Kasumi-1 (cell line): Measurements from ENCODE around the gene ORAI3.

Experiments
- DNase-seq, 2 experiments: peaks; one replicate each; lab custom pipeline; 2025; lab: John Stamatoyannopoulos, UW

ORAI3 gene

DNA sequence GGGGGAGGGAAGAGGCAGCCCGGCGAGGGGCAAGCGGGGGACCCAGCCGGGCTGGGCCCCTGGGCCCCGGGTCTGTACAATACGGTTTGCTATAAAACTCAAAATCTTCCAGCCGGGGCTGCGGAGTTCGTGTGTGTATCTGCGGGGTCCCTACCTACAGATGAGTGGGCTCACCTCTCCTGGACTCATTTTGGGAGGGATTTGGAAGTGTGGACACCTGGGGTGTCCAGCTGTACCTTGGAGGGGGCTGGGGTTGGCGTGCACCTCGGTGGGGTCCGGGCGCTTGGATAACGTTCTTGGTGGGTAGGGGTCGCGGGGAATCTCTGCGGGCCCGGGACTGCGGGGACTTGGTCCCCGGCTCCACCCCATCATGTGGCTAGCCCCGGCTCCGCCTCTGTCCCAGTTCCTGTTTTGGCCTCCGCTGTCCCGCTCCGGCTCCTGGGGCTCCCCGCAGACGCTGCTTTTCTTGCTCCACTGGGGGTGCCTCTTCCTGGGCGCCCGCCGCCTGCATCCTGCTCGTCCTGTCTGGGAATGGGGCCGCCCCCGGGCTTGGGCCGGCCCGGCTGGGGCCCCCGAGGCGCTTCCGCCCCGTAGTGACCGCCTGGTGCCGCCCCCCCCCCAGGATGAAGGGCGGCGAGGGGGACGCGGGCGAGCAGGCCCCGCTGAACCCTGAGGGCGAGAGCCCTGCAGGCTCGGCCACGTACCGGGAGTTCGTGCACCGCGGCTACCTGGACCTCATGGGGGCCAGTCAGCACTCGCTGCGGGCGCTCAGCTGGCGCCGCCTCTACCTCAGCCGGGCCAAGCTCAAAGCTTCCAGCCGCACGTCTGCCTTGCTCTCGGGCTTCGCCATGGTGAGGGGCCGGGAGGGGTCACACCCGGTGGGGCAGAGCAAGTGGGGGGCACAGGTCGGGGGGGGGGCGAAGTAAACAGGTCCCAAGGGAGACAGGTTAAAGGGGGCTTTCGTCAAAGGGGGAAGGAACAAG is at the start of gene ORAI3:
Gene ORAI3, plus strand, starts transcription at position 402 of the 983 bp plus-strand sequence. Its CDS starts 222 bp downstream, at position 624.
- DNase-seq = peak; percentile 73

DNA sequence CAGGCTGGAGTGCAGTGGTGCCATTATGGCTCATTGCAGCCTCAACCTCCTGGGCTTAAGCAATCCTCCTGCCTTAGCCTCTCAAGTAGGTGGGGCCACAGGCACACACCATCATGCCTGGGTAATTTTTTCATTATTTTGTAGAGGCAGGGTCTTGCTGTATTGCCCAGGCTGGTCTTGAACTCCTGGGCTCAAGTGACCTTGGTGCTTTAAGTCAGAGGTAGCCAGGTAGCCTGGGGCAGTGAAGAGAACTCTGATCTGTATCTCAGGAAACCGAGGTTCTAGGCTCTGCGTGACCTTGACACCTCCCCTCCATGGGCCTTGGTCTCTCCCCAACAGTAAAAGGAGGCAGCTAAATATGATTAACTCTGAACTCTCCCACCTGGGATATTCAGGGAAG is 49.1 kb upstream of the ORAI3 start:
- no peak for DNase-seq

DNA sequence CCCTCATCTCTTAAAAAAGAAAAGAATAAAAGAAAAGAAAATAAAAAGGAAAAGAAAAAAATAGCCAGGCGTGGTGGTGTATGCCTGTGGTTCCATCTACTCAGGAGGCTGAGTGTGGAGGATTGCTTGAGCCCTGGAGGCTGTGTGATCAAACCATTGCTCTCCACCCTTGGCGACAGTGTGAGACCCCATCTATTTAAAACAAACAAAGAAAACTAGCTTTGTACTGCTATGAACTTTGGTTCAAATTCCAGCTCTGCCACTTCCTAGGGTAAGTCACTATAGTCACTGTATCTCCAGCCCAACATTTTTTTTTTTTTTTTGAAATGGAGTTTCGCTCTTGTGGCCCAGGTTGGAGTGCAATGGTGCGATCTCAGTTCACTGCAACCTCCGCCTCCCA is 48.3 kb upstream of the ORAI3 start:
- DNase-seq = no peak

DNA sequence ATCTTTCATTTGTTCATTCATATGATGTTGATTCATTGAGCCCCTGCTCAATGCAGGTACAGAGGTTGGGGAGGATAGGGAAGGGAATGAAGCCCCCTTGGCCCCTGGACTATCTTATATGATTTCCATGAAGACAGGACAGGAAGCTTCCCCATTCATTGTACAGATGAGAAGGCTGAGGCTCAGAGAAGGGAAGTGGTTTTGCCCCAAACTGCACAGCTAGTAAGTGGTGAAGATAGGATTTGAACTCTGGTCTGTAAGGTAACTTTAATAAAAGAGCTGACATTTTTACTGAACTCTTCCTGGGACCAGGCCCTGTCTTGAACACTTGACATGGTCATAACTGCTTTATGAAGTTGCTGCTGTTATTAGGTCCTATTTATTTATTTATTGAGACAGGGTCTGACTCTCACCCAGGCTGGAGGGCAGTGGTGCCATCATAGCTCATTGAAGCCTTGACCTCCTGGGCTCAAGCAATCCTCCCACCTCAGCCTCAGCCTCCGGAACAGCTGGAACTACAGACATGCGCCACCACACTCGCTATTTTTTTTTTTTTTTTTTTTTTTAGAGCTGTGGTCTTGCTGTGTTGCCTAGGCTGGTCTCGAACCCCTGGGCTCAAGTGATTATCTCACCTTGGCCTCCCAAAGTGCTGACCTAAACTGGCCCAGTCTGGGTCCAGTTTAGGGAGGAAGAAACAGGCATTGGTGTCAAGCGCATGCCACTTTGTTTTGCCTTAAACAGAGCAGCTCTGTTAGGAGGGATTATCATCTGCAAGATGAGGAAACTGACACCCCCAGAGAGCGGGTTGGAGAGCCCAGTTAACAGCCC is 47.5 kb upstream of the ORAI3 start:
- DNase-seq = peak in 1 of 2 experiments; percentile 6

DNA sequence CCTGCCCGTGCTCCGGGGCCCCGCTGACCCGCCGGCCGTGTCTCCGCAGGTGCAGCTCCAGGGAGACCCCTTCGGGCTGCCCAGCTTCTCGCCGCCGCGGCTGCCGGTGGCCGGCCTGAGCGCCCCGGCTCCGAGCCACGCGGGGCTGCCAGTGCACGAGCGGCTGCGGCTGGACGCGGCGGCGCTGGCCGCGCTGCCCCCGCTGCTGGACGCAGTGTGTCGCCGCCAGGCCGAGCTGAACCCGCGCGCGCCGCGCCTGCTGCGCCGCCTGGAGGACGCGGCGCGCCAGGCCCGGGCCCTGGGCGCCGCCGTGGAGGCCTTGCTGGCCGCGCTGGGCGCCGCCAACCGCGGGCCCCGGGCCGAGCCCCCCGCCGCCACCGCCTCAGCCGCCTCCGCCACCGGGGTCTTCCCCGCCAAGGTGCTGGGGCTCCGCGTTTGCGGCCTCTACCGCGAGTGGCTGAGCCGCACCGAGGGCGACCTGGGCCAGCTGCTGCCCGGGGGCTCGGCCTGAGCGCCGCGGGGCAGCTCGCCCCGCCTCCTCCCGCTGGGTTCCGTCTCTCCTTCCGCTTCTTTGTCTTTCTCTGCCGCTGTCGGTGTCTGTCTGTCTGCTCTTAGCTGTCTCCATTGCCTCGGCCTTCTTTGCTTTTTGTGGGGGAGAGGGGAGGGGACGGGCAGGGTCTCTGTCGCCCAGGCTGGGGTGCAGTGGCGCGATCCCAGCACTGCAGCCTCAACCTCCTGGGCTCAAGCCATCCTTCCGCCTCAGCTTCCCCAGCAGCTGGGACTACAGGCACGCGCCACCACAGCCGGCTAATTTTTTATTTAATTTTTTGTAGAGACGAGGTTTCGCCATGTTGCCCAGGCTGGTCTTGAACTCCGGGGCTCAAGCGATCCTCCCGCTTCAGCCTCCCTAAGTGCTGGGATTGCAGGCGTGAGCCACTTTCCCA is 46.6 kb upstream of the ORAI3 start:
- DNase-seq = peak; percentile 33 to 44

DNA sequence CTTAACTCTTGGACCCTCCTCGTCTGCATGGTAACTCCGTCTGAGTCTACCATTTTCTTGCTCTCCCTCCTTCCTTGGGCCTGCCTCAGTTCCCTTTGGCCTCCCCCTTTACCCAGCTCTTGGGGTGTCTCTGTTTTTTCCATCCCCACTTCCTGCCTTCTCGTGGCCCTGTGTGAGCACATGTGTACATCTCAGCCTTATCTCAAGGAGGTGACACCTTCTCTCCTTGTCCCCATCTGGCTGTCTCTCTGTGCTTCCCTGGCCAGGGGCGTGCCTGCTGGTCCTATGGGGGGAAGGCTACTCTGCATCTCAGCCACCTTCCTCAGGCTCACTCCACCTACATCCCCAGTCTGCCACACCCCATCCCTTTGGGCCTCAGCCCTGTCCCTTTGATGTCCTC is 45.9 kb upstream of the ORAI3 start:
- DNase-seq = peak; percentile 35 to 39

DNA sequence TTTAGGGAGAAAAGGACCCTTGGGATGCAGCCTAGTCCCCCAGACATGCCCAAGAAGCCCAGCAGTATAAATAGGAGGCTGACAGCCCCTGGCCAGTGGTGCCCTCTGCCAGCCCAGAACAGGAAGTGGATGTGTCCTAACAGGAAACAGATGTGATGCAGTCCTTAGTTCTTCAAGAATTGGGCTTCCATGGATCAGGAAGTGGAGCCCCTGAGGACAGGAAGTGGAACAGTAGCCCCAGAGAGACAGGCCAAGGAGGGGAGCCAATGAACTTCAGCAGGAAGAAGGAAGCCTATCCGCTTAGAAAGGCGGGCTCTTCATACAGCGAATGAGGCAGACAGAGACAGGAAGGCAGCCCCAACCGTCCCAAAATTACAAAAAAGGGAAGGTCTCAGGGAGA is 45.3 kb upstream of the ORAI3 start:
- DNase-seq = peak; percentile 96 to 97

DNA sequence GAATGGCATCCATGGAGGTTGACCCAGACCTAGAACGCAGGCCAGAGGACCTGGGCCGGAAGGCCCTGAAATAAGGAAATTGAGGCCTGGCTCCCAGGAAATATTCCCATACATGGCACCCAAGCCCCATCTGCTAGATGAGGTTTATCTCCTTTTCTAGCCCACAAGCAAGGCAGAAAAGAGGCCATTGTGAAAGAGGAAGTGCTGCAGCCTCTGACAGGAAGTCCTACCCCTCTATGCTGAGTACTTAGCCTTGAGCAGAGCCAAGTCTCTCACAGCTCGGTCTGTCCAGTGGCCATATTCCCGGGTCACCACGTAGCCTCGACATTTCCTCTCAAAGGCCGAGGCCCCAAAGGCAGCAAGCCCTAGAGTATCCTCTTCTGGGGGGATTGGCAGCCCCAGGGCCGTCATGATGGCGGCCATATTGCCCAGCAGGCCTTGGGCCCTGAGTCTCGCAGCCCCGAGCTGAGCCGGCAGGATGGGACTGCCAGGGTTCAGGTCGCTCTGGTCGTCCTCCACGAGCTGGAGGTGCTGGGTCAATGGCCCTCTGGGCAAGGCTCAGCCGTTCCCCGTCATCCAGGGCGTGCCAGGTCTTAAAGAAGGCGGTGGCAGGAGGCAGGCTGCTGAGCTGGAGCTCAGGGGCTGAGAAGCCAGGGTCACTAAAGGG is 44.6 kb upstream of the ORAI3 start:
- DNase-seq = peak; percentile 45 to 62

DNA sequence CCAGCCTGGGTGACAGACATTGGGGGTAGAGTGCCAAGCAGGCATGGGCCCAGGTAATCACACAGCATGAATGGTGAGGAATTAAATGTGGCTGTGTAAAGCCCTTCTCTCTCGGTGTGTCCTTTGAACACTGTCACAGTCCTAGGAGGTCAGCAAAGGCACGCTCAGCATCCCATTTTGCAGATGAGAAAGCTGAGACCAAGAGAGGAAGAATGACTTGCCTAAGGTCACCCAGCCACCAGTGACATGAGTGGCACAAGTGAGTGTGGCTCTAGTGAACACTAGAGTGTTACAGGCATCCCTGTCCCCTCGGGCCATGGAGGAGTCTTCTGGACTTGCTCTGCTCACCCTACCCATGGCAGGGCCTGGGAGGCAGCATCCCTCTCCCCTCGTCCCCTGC is 41.8 kb upstream of the ORAI3 start:
- DNase-seq = no peak

DNA sequence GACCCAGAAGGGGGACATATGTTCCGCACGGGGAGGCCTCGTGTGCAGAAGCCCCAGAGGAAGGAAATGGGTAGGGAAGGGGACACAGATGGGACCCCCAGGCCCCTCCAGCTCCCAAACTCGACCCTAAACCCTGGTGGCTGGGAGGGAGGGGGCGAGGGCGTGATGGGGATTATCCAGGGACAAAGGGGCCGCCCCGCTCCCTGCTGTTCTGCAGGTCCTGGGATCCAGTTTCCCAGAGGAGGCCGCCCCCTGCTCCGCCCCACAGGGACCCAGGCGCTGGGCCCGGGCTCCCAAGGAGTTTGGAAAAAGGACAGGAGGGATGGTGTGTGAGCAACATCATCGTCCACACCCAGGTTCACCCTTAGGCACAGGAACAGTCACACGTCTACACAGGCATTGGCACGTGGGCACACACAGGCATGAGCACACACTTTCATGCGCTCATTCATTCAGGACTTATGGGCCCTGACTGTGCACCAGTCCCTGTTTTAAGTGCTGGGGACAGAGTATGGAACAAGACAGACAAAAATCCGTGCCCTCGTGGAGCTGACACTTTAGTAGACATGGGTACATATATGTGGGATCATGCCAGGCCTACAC is 38.3 kb upstream of the ORAI3 start:
- DNase-seq = no peak

DNA sequence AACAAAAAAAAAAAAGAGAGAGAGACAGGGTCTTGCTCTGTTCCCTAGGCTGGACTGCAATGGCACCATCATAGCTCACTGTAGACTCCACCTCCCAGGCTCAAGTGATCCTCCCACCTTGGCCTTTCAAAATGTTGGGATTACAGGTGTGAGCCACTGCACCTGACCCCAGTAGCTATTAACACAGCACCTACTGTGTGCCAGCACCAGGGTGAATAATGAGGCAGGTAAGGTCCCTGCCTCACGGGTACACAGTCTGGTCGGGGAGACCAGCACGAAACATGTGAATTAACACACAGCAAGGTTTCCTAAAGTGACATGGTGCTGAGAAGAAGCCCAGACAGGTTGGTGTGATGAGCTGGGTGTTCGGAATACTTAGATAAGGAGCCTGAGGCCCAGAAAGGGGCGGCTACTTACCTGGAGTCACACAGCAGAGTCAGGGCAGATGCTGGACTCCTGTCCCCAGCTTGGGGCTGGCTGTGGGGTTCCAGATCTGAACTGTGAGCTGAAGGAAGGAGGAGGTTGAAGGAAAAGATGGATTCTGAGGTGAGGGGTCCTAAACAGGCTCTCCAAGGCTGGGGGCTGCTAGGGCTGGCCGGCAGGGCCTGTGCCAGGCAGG is 36.0 kb upstream of the ORAI3 start:
- DNase-seq = no peak

DNA sequence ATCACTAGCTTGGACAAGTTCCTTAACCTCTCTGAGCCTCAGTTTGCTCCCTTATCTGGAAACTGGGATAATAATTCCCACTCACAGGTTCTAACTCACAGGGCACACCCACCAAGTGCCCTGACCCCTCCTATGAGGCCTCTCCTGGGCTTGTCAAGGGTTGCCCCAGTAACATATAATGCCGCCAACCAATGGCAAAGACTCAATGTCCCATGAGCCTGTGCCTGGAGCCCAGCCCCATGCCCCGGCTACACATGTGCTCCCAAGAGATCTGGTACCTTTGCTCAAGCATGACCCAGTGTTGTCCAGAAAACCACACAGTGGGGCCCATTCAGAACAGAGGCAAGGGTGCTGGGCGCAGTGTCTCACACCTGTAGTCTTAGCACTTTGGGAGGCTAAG is 34.0 kb upstream of the ORAI3 start:
- DNase-seq = no peak

DNA sequence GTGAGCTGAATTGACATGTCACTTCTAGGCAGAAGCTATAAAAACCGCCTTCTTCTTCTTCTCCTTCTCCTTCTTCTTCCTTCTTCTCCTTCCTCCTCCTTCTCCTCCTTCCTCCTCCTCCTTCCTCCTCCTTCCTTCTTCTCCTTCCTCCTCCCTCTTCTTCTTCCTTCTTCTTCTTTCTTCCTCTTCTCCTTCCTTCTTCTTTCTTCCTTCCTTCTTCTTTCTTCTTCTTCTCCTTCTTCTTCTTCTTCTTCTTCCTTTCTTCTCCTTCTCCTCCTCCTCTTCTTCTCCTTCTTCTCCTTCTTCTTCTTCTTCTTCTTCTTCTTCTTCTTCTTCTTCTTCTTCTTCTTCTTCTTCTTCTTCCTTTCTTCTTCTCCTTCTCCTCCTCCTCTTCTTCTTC is 30.3 kb upstream of the ORAI3 start:
- DNase-seq = no peak

DNA sequence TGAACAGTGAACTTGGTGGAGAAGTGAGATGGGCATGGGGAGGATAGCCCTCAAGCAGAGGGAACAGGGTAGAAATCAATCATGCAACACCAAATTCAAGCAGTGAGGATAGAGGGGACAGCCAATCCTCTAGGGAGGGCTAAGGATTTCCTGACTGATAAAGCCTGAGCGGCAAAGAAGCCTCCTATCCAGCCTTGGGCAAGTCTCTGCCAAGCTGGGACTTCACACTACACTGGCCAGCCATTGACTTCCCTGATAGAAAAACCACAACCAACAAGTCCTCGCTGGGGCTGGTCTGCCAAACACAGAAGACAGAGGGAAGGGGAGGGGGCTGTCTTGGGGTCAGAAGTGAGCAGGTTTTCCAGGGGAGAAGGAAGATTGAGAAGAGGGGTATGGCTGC is 28.0 kb upstream of the ORAI3 start:
- DNase-seq = no peak

DNA sequence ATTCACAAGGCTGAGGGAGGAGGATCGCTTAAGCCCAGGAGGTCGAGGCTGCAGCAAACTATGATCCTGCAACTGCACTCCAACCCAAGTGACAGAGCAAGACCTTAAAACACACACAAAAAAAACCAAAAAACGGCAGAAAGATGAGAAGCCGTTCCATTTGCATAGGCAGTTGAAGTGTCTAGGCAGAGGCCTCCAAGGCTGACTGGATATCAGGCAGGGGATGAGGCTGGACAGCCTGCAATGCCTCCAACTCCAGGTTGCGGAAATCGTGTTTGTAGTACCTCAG is 27.5 kb upstream of the ORAI3 start:
- no peak for DNase-seq

DNA sequence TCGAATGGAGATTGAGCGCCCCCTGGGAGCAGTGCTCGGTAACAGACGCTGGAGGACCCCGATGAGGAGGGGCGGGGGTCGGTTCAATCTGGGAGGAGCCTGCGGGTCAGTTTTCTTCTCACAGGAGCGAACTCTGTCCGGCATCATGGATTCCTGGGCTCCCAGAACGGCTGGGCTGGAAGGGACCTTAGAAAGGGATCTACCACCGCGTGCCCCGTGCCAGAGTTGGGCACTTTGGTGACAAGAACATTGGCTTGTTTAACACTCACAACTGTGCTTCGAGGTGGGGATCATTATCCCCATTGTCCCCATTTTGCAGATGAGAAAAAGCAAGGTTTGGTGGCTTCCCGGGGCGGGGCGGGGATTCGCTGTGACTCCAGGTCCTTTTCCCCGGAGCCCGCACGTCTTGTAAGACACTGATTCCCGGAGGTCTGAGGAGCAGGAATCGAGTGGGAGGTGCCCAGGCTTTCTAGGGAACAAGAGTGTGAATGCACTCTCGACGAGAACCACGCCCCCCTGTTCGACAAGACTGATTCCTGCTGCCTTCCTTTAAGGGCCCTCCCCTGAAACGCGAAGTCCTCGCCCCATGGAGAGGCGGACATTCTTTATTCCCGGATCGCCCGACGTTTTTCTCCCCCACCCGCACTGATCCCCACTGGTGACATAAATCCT is 27.0 kb upstream of the ORAI3 start:
- peak; percentile 62 to 77 for DNase-seq

DNA sequence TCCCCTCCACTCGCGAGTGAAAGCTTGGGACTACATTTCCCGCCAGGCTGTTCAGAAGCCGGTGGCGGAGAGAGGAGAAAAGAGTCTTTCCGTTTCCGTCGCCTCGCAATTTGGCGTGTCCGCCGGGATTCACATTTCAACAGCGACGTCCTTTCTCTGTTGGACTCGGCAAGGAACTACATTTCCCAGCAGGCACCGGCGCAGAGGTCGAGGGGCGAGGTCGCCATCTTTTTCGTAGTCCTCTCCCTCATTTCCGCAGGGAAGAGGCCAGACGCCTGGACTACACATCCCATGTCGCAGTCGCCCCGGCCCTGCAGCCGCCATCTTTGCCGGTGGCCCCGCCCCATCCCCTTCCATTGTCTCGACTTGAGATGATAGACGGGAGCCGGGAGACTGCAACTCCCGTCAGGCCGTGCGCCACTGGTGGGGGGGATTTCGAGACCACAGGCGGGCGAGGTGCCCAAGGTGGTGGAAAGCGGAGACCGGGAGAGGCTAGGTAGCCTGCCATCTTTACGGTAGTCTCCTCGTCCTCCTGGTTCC is 26.4 kb upstream of the ORAI3 start:
- DNase-seq = peak; percentile 93

DNA sequence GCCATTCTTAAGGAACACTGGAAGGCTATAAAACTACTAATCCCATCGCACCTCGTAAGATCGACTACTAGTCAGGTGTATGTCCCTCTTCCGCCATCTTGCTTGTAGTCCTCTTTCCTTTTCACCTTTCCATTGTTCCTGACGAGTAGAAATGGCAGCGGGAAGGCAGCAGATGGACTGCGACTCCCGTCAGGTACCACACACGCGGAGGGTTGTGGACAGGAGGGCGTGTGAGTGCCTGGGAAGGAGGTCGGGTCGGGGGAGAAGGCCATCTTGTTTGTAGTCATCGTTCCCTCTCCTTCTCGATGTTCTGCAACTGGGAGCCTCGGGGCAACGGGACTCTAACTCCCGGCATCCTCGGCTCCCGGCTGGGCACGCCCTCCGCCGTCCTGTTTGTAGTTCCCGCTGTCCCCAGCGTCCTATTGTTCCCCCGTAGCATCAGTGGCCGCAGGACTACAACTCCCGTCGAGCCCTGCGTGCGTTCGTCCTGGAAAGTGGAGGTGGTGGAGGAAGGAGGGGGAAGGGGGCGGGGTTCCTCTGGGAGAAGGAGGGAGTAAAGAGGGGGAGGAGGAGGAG is 25.8 kb upstream of the ORAI3 start:
- DNase-seq = peak; percentile 86 to 91

DNA sequence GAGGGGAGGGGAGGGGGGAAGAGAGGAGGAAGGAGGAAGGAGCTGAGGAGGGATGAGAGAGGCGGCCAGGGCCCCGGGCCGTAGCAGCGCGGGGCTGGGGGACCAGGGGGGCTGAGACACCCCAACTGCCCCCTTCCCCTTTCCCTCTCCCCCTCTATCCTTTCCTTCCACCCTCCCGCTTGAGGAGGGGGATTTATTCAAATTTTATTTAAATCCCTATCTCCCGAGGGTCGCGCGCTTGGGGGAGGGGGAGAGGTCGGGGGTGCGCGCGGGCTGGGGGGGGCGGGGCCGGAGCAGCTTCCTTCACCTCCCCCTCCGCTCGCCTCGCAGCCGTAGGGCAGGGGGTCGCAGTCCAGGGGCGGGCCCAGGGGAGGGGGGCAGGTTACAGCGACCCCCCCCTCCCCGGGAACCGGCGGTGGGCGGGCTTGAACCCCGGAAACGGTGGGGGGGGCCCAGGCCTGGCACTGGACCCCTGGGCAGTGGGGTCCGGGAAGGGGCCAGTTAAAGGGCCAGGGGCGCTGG is 25.3 kb upstream of the ORAI3 start, which contains the start of gene FBXL19:
Gene FBXL19, plus strand, starts transcription at position 19 of the 522 bp plus-strand sequence. CDS start 2,183 bp downstream, outside the sequence.
- DNase-seq = no peak
